GM21528 (cell line): ENCODE data around the gene TROAP.
A peak's percentile ranks its signal among the peaks of the same experiment; 100 is the strongest.
"Not testable (repeated sequence)": the region's sequence is repeated elsewhere in the genome, so short reads cannot be mapped to it uniquely, and the experiment has no call there.

Experiments used
- ATAC-seq: cut with Tn5 transposase; IDR thresholded peaks from one replicate; pipeline ENCODE4 v1.9.1; 2021; ENCODE audit warnings: mild to moderate bottlenecking, moderate library complexity; ENCODE audit not compliant: unreplicated experiment, low FRiP score

TROAP gene

DNA sequence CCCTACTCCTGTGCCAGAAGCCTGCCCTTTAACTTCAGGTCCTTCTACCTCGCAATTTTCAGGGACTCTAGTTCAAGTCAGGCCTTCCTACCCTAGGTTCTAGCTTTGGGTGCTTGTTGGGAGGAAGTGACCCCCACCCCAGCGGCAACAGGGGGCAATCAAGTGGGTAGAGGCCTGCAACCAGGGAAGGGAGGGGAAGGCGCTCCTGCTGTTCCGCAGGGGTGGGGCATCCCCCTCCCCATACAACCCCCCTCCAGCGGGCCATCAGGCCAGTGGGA lies 28.3 kb upstream of the TROAP start:
- ATAC-seq: no peak

DNA sequence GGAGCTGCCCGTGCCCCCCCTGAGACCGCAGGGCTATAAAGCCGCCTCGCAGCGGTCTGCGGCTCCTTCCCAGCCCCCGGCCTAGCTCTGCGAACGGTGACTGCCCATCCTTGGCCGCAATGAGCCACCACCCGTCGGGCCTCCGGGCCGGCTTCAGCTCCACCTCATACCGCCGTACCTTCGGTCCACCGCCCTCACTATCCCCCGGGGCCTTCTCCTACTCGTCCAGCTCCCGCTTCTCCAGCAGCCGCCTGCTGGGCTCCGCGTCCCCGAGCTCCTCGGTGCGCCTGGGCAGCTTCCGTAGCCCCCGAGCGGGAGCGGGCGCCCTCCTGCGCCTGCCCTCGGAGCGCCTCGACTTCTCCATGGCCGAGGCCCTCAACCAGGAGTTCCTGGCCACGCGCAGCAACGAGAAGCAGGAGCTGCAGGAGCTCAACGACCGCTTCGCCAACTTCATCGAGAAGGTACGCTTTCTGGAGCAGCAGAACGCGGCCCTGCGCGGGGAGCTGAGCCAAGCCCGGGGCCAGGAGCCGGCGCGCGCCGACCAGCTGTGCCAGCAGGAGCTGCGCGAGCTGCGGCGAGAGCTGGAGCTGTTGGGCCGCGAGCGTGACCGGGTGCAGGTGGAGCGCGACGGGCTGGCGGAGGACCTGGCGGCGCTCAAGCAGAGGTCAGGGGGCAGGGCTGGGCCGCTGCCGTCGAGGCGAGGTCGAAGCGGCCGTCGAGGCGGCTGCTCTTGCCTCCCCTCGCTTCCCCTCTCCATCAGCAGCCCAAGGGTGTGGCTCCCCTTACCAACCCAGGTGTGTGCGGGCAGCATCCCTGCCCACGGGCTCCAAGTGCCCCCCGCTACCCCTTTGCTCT lies 27.7 kb upstream of the TROAP start, which contains the start of gene PRPH:
PRPH (plus strand) TSS at position 66 of the 855 bp plus-strand sequence; CDS start at position 120, 54 bp downstream.
- ATAC-seq: no peak

- no peak for ATAC-seq
Observed at GRCh38 chr12:49296034-49296835, 26.8 kb upstream of the TROAP start.

GRCh38 chr12:49296836-49297694 lies 26.0 kb upstream of the TROAP start:
- ATAC-seq: no peak

GRCh38 chr12:49297695-49298060 lies 25.4 kb upstream of the TROAP start:
- ATAC-seq: no peak

DNA sequence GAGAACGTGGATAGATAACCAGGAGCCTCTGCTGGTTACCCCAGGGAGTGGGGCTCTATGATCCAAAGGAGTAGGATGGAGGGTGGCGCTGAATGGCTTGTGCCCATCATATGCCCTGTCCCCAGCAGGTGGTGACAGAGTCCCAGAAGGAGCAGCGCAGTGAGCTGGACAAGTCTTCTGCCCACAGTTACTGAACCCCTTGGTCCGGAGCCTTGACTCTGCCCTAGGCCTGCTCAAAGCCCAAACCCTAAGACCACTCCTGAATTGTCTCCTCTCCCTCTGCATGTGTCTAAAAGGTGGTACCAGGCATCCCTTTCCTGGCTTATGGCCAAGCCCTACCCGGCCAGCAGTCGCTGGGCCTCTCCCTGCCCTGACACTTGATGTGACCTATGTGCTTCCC lies 24.9 kb upstream of the TROAP start:
- no peak for ATAC-seq

DNA sequence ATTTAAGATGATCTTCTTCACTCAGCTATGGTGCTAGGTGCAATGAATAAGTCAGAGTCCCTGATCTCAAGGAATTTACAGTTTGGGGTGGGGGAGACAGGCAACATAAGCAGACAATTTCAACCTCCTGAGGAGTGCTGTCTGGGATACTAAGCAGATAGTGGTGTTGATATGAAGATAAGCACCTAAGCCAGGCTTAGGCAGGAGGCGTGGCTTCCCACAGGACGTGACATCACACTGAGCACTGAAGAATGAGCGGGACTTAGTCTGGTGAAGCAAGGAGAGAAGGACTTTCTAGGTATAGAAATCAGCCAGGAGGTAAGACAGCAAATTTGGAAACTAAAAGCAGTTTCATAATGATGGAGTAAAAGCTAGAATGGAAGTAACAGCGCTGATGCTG lies 21.3 kb upstream of the TROAP start:
- ATAC-seq: no peak

- no peak for ATAC-seq
Observed at GRCh38 chr12:49304161-49304560, 18.9 kb upstream of the TROAP start.

GRCh38 chr12:49305762-49306510 lies 17.1 kb upstream of the TROAP start:
- no peak for ATAC-seq

DNA sequence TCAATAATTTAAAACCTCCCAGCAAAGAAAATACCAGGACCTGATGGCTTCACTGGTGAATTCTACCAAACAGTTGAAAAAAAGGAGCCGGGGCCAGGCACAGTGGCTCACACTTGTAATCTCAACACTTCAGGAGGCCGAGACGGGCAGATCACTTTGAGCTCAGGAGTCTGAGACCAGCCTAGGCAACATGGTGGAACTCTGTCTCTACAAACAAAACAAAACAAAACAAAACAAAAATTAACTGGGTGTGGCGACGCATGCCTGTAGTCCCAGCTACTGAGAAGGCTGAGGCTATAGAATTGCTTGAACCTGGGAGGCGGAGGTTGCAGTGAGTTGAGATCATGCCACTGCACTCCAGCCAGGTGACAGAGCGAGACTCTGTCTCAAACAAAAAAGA lies 13.7 kb upstream of the TROAP start:
- no peak for ATAC-seq

- ATAC-seq: not testable (repeated sequence)
Observed at GRCh38 chr12:49310451-49311000, 12.5 kb upstream of the TROAP start.

DNA sequence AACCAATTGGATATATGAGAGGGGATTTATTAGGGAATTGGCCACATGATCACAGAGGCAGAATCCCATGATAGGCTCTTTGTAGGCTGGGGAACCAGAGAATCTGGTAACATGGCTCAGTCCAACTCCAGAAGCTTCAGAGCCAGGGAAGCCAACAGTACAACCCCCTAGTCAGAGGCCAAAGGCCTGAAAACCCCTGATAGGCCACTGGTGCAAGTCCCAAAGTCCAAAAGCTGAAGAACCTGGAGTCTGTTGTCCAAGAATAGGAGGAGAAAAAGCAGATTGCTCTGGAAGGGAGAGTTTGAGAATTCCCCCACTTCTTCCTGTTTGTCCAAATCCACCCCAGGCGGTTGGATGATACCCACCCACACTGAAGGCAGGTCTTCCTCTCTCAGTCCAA lies 8.2 kb upstream of the TROAP start:
- ATAC-seq: no peak

DNA sequence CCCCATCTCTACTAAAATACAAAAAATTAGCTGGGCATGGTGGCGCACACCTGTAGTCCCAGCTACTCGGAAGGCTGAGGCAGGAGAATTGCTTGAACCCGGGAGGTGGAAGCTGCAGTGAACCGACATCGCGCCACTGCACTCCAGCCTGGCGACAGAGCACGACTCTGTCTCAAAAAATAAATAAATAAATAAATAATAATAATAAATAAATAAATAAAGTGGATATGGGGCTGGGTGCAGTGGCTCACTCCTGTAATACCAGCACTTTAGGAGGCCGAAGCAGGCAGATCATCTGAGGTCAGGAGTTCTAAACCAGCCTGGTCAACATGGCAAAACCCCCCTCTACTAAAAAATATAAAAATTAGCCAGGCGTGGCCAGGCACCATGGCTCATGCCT lies 5.9 kb upstream of the TROAP start:
- ATAC-seq: not testable (repeated sequence)

DNA sequence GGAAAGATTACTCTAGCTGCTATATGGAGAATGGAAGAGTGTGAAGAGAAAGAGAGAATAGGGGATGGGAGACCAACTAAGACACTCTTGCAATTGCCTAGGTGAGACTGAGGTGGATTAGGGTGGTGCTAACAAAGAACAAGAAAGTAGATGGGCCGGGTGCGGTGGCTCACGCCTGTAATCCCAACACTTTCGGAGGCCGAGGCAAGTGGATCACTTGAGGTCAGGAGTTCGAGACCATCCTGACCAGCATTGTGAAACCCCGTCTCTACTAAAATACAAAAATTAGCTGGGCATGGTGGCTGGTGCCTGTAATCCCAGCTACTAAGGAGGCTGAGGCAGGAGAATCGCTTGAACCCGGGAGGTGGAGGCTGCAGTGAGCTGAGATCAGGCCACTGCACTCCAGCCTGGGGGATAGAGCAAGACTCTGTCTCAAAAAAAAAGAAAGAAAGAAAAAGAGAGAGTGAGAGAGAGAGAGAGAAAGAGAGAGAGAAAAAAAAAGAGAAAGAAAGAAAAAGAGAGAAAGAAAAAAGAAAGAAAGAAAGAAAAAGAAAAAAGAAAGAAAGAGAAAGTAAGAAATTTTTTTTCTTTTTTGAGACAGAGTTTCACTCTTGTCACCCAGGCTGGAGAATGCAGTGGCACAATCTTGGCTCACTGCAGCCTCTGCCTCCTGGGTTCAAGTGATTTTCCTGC lies 2.5 kb upstream of the TROAP start:
- ATAC-seq: not testable (repeated sequence)

- peak; percentile 2 for ATAC-seq
Observed at GRCh38 chr12:49322367-49322707, 718 bp upstream of the TROAP start.

GRCh38 chr12:49323524-49324097 lies 556 bp downstream of the TROAP start:
- ATAC-seq: no peak

GRCh38 chr12:49325606-49326005 lies 2.6 kb downstream of the TROAP start:
- ATAC-seq: no peak

GRCh38 chr12:49327368-49327767 lies 4.3 kb downstream of the TROAP start:
- no peak for ATAC-seq

- no peak for ATAC-seq
Observed at GRCh38 chr12:49327887-49328286, 4.8 kb downstream of the TROAP start.
